Body of pancreas (tissue), 4 donors: ENCODE results near the gene FUBP3. TPM values are rescaled to one million over a fixed set of nuclear protein-coding genes. Genes with fewer than 3 reads are reported as not detected.

Experiments used
- ATAC-seq: fragments of 150-250 bp; one replicate; pipeline ENCODE4 v1.9.1; 2016
- DNase-seq, 4 donors: peaks; one replicate each; pipeline ENCODE4 v3.0.0-alpha.2; 2019
- H3K27ac ChIP-seq, 4 donors: fragments of 200-600 bp; sonication (generic); 1 replicate in 3 of 4; 2 replicates in 1 of 4; pipeline versions ENCODE4 v1.5.1 to v1.6.1; 2016 to 2019; ENCODE audit warnings: mild to moderate bottlenecking in 1 of 4, mixed read lengths in 1 of 4, moderate library complexity in 1 of 4
- H3K27me3 ChIP-seq, 2 donors: fragments of 200-600 bp; sonication (generic); one replicate each; pipeline ENCODE4 v1.6.0; 2016; ENCODE audit warnings: mild to moderate bottlenecking in 1 of 2
- H3K36me3 ChIP-seq, 2 donors: fragments of 200-600 bp; sonication (generic); replicated peaks in 1 of 2; 2 replicates each; pipeline ENCODE4 v1.5.1; 2016; ENCODE audit warnings: low read depth in 2 of 2; ENCODE audit not compliant: insufficient read depth in 1 of 2
- H3K4me1 ChIP-seq: fragments of 200-600 bp; sonication (generic); one replicate; pipeline ENCODE4 v1.6.0; 2016
- H3K4me3 ChIP-seq, 2 donors: fragments of 200-600 bp; sonication (generic); 1 replicate in 1 of 2; 2 replicates in 1 of 2; pipeline ENCODE4 v1.5.1; 2016 to 2019
- H3K9me3 ChIP-seq, 3 donors: fragments of 200-600 bp; sonication (generic); 1 replicate in 2 of 3; 2 replicates in 1 of 3; pipeline ENCODE4 v1.5.1; 2016
- CTCF ChIP-seq, 7 experiments: fragments of 450-650 bp in 4 of 7; fragments of 200-600 bp in 3 of 7; sonication (generic) in 3 of 7; IDR thresholded peaks; one replicate each; pipeline ENCODE4 v1.5.1; 2016 to 2019; ENCODE audit warnings: antibody characterized with exemption in 7 of 7
- POLR2A ChIP-seq, 3 donors: fragments of 450-650 bp; IDR thresholded peaks; one replicate each; pipeline ENCODE4 v1.6.1; 2016; ENCODE audit warnings: antibody characterized with exemption in 3 of 3, mild to moderate bottlenecking in 2 of 3
- WGBS, 2 donors: methylation state at CpG; one replicate each; pipeline ENCODE4 v1.1.5; 2017; 5-methylcytosine and 5-hydroxymethylcytosine counted together
- intact Hi-C: fragments of 100-400 bp; cut with DNase I; formaldehyde crosslinking; loops from one replicate; pipeline ENCODE4 v1.15.1; 2023
- total RNA-seq, 2 donors: library from RNA; depleted of rRNA; stranded (reverse); fragments of >200 nt; gene quantifications; one replicate each; pipeline ENCODE4 v1.1.0, GENCODE V29; 2016

FUBP3 gene
- total RNA-seq, 2 donors from 2014 or later, result 16.6 to 30.3 TPM

DNA sequence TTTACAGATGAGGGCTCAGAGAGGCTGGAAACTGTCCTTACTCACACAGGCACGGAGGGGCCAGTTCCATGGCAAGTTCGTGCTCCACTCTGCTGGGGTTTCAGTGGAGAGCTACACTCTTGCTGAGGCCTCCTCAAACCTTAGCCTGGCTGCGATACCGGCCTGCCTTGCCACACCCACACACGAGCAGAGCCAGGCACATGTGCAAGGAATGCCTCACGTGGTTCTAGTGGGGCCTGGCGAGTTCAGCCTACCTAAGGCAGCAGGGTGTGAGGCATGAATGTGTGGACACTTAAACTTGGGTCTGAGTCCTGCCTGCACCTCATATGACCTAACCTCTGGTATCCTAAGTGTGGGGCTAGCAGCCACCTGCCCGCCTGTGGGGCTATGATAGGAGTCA, 63.5 kb downstream of the FUBP3 start:
- Histone ChIP-seq H3K9me3 (no peaks in the 10 kb centered on the region), H3K27ac (no peak overlapping the region), H3K27me3 (no peaks in the 10 kb centered on the region), H3K36me3 (no peaks in the 10 kb centered on the region), H3K4me3 (no peak overlapping the region), H3K4me1 (no peaks in the 10 kb centered on the region)
- intact Hi-C loops, result no loop called here
- DNase-seq (no peak), ATAC-seq (no peak)
- WGBS, 2 donors, result 89% methylated on average over 8 of the region's 8 CpGs; no CpG with 5 or more reads in 1 of the 2 donors
- no peak for TF ChIP-seq CTCF (IDR thresholded peaks at IDR 0.05)
- no peak for TF ChIP-seq POLR2A (IDR thresholded peaks at IDR 0.05)

- H3K4me1 ChIP-seq, result no peaks in the 10 kb centered on the region
- no peaks in the 10 kb centered on the region for H3K36me3 ChIP-seq
- H3K27ac ChIP-seq, result no peak overlapping the region
- 64 to 66% methylated on average over 15 of the region's 15 CpGs for WGBS, 2 donors
- no peak for ATAC-seq
- H3K27me3 ChIP-seq, result no peaks in the 10 kb centered on the region
- no peak for TF ChIP-seq POLR2A (IDR thresholded peaks at IDR 0.05)
- no peak for TF ChIP-seq CTCF (IDR thresholded peaks at IDR 0.05)
- no peaks in the 10 kb centered on the region for H3K9me3 ChIP-seq
- H3K4me3 ChIP-seq, result no peak overlapping the region
- DNase-seq, result no peak
- intact Hi-C loops, result no loop called here
These were observed 71.8 kb downstream of the FUBP3 start for GRCh38 chr9:130651221-130651620.

DNA sequence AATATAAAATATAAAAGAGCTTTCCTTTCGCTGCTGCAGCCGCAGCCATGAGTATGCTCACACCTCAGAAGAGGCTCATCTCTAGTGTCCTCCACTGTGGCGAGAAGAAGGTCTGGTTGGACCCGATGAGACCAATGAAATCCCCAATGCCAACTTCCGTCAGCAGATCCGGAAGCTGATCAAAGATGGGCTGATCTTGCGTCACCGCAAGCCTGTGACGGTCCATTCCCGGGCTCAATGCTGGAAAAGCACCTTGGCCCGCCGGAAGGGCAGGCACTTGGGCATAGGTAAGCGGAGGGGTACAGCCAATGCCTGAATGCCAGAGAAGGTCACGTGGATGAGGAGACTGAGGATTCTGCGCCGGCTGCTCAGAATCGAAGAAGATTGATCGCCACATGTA, 72.4 kb downstream of the FUBP3 start:
- ATAC-seq (no peak), DNase-seq (no peak)
- no peak overlapping the region for H3K27ac ChIP-seq
- intact Hi-C loops, result no loop called here
- 80 to 83% methylated on average over 18 of the region's 18 CpGs for WGBS, 2 donors
- H3K27me3 ChIP-seq, result no peaks in the 10 kb centered on the region
- no peaks in the 10 kb centered on the region for H3K4me1 ChIP-seq
- no peaks in the 10 kb centered on the region for H3K9me3 ChIP-seq
- TF ChIP-seq POLR2A (IDR thresholded peaks at IDR 0.05), result no peak
- no peak for TF ChIP-seq CTCF (IDR thresholded peaks at IDR 0.05)
- H3K4me3 ChIP-seq, result no peak overlapping the region
- H3K36me3 ChIP-seq, result no peaks in the 10 kb centered on the region

- no peak overlapping the region for H3K27ac ChIP-seq
- DNase-seq (no peak), ATAC-seq (no peak)
- intact Hi-C loops, result no loop called here
- no peak overlapping the region for H3K4me3 ChIP-seq
- no peaks in the 10 kb centered on the region for H3K9me3 ChIP-seq
- no peak for TF ChIP-seq POLR2A (IDR thresholded peaks at IDR 0.05)
- TF ChIP-seq CTCF (IDR thresholded peaks at IDR 0.05), result no peak
- H3K36me3 ChIP-seq, result no peaks in the 10 kb centered on the region
- H3K4me1 ChIP-seq, result peaks cover 5% of the 10 kb centered on the region
- H3K27me3 ChIP-seq, result peaks cover 0 to 10% of the 10 kb centered on the region in 2 donors
- WGBS, 2 donors, result 68 to 70% methylated on average over 5 to 6 of the region's 6 CpGs
These were observed 75.5 kb downstream of the FUBP3 start for GRCh38 chr9:130654879-130655278.

DNA sequence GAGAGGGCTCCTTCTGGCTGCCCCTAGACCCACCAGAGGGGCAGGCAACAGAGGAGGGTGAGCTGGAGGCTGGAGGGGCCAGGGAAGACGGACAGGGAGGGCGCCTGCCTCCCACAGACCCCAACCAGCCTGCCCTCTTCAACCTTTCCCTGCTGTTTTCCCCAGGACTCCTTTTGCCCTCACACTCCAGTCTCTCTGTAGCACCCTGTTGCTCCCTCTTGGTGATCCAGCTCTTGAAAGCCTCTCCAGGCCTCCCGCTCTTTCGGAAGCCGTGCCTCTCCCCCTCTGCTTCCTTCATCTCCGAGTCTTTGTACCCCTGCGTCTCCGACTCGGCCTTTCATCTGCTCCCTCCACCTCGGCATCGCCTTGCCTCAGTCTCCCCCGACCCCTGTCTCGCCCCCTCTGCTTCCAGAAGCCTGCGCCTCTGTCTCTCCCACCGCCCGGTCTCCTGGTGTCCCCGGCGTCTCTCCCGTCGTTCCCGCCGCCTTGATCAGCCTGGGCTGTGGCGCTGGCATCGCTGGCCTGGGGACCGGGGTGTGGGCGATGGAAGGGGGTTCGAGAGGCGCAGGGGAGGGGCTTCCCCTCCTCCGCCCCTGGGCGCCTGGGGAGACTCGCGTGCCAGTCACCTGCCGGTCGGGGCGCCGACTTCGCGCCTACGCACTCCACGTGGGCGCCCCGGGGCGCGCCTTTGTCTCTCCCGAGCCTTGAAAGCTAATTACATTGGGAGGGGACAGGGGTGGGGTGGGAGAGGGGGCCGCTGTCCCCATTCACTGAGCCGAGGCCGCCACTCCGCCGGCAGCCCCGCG, 79.7 kb downstream of the FUBP3 start:
- H3K4me3 ChIP-seq, result no peak overlapping the region

More for the DNA sequence above, 79.7 kb downstream of the FUBP3 start:
- TF ChIP-seq CTCF (IDR thresholded peaks at IDR 0.05) (no peak), POLR2A (IDR thresholded peaks at IDR 0.05) (no peak)
- intact Hi-C loops, result no loop called here
- no peak for DNase-seq
- no peak overlapping the region for H3K27ac ChIP-seq
- H3K27me3 ChIP-seq, result peaks cover 4 to 48% of the 10 kb centered on the region in 2 donors
- H3K9me3 ChIP-seq, result no peaks in the 10 kb centered on the region
- no peak for ATAC-seq
- H3K4me1 ChIP-seq, result peaks cover 46% of the 10 kb centered on the region
- 13 to 30% methylated on average over 22 to 52 of the region's 52 CpGs for WGBS, 2 donors
- no peaks in the 10 kb centered on the region for H3K36me3 ChIP-seq
